ENCODE results near the gene DPYD. TPM values are rescaled to one million over a fixed set of nuclear protein-coding genes. Genes with fewer than 3 reads are reported as not detected.

Gene DPYD
- total RNA-seq, 2 donors from 2014 or later: 9.2 to 17.5 TPM

- DNase-seq: no peak
- Mint-ChIP-seq H3K4me1 (no peaks in the 10 kb centered on the region), H3K4me3 (no peak overlapping the region), H3K9me3 (no peaks in the 10 kb centered on the region), H3K27me3 (ENCODE audit: insufficient read depth) (no peaks in the 10 kb centered on the region), H3K36me3 (ENCODE audit: low read depth) (no peaks in the 10 kb centered on the region), H3K27ac (no peak overlapping the region)
- Histone ChIP-seq H3K27me3 (ENCODE audit: control insufficient read depth, insufficient read depth, low read length, poor library complexity, severe bottlenecking) (no peaks in the 10 kb centered on the region), H3K4me1 (ENCODE audit: control insufficient read depth, insufficient read depth, low read length) (no peaks in the 10 kb centered on the region), H3K36me3 (ENCODE audit: control insufficient read depth, insufficient read depth, low read length) (no peaks in the 10 kb centered on the region), H3K9me3 (ENCODE audit: control insufficient read depth, low read length) (no peaks in the 10 kb centered on the region), H3K4me3 (ENCODE audit: low read length) (no peak overlapping the region), H3K27ac (ENCODE audit: low read depth, low read length) (no peak overlapping the region), H3K9ac (ENCODE audit: extremely low read depth, low read length, poor library complexity, severe bottlenecking) (no peak overlapping the region)
- TF ChIP-seq CTCF (conservative IDR thresholded peaks at IDR 0.05): no peak
- WGBS, 2 experiments (ENCODE audit: insufficient coverage in 1 of 2, insufficient read length in 1 of 2): 100% methylated on average over 1 of the region's 2 CpGs; no CpG with 5 or more reads in 1 of the 2 experiments
Observed at GRCh38 chr1:97307151-97307550, 613.7 kb downstream of the DPYD start.

GRCh38 chr1:97306504-97306903 is 614.3 kb downstream of the DPYD start:
- Histone ChIP-seq H3K4me1 (ENCODE audit: control insufficient read depth, insufficient read depth, low read length) (no peaks in the 10 kb centered on the region), H3K4me3 (ENCODE audit: low read length) (no peak overlapping the region), H3K9ac (ENCODE audit: extremely low read depth, low read length, poor library complexity, severe bottlenecking) (no peak overlapping the region), H3K27ac (ENCODE audit: low read depth, low read length) (no peak overlapping the region), H3K27me3 (ENCODE audit: control insufficient read depth, insufficient read depth, low read length, poor library complexity, severe bottlenecking) (no peaks in the 10 kb centered on the region), H3K36me3 (ENCODE audit: control insufficient read depth, insufficient read depth, low read length) (no peaks in the 10 kb centered on the region), H3K9me3 (ENCODE audit: control insufficient read depth, low read length) (no peaks in the 10 kb centered on the region)
- no peak for TF ChIP-seq CTCF (conservative IDR thresholded peaks at IDR 0.05)
- Mint-ChIP-seq H3K4me1 (no peaks in the 10 kb centered on the region), H3K27me3 (ENCODE audit: insufficient read depth) (no peaks in the 10 kb centered on the region), H3K4me3 (no peak overlapping the region), H3K9me3 (no peaks in the 10 kb centered on the region), H3K36me3 (ENCODE audit: low read depth) (no peaks in the 10 kb centered on the region), H3K27ac (no peak overlapping the region)
- no peak for DNase-seq

GRCh38 chr1:97304366-97304765 is 616.5 kb downstream of the DPYD start:
- WGBS, 2 experiments (ENCODE audit: insufficient coverage in 1 of 2, insufficient read length in 1 of 2): 88 to 100% methylated on average over 1 to 2 of the region's 2 CpGs

More at GRCh38 chr1:97304366-97304765, 616.5 kb downstream of the DPYD start:
- no peaks in the 10 kb centered on the region for H3K9me3 ChIP-seq (ENCODE audit: control insufficient read depth, low read length)
- no peaks in the 10 kb centered on the region for H3K4me1 ChIP-seq (ENCODE audit: control insufficient read depth, insufficient read depth, low read length)
- H3K9ac ChIP-seq (ENCODE audit: extremely low read depth, low read length, poor library complexity, severe bottlenecking): no peak overlapping the region
- Mint-ChIP-seq H3K36me3 (ENCODE audit: low read depth) (no peaks in the 10 kb centered on the region), H3K4me1 (no peaks in the 10 kb centered on the region), H3K9me3 (no peaks in the 10 kb centered on the region), H3K27me3 (ENCODE audit: insufficient read depth) (no peaks in the 10 kb centered on the region), H3K27ac (no peak overlapping the region), H3K4me3 (no peak overlapping the region)
- peak overlapping the region; percentile 3 for H3K27ac ChIP-seq (ENCODE audit: low read depth, low read length)
- H3K36me3 ChIP-seq (ENCODE audit: control insufficient read depth, insufficient read depth, low read length): no peaks in the 10 kb centered on the region
- TF ChIP-seq CTCF (conservative IDR thresholded peaks at IDR 0.05): no peak
- H3K4me3 ChIP-seq (ENCODE audit: low read length): no peak overlapping the region
- DNase-seq: no peak
- no peaks in the 10 kb centered on the region for H3K27me3 ChIP-seq (ENCODE audit: control insufficient read depth, insufficient read depth, low read length, poor library complexity, severe bottlenecking)

Measured in endodermal cell (in vitro differentiated cells).